Inferior parietal cortex (tissue), 1 donor: ENCODE data around the gene RPRD1B.
"Not testable (repeated sequence)": the region's sequence is repeated elsewhere in the genome, so short reads cannot be mapped to it uniquely, and the experiment has no call there.

Experiments used
- DNase-seq: peaks from one replicate; pipeline ENCODE4 v3.0.0-alpha.2; 2016; ENCODE audit errors: extremely low spot score

The RPRD1B gene

DNA sequence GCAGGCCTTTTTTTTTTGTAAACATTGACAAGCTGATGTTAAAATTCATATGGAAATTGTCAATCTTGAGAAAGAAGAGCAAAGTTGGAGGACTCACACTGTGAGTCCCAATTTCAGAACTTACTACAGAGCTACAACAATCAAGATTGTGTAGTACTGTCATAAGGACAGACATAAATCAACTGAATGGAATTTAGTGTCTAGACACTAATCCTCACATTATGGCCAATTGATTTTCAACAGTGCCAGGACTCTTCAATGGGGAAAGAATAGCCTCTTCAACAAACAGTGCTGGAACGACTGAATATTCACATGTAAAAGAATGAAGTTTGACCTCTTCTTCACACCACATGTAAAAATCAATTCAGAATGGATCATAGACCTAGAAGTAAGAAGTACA lies 70.7 kb downstream of the RPRD1B start:
- DNase-seq = no peak

DNA sequence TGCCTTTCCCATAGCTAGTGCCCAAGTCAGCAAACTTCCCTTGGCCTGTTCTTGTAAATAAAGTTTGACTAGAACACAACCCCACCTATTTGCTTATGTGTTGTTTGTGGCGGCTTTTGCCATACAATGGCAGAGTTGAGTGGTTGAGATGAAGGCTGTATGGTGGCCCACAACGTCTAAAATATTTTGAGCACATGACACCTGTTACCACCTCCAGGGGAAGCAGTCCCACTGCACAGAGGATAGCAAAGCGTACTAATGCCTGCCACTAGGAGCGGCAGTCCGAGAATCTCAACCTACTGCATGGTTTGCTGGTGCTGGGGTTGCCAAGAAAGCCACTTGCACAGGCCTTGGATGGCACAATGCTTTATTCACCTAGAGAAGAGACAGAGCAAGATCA lies 72.9 kb downstream of the RPRD1B start:
- no peak for DNase-seq

DNA sequence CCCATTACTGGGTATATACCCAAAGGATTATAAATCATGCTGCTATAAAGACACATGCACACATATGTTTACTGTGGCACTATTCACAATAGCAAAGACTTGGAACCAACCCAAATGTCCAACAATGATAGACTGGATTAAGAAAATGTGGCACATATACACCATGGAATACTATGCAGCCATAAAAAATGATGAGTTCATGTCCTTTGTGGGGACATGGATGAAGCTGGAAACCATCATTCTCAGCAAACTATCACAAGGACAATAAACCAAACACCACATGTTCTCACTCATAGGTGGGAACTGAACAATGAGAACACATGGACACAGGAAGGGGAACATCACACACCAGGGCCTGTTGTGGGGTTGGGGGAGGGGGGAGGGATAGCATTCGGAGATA lies 73.8 kb downstream of the RPRD1B start:
- DNase-seq = not testable (repeated sequence)

DNA sequence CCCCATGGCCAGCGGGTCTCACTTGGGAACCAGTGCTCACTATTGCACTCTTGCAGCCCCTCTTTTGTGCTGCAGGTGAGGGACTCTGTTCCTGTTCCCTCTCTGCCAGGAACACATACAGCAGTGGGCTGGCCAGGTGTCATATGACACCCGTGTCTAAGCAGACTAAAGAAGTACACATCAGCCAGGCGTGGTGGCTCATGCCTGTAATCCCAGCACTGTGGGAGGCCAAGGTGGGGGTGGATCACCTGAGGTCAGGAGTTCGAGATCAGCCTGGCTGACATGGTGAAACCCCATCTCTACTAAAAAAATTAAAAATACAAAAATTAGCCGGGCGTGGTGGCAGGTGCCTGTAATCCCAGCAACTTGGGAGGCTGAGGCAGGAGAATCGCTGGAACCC lies 74.4 kb downstream of the RPRD1B start:
- not testable (repeated sequence) for DNase-seq

DNA sequence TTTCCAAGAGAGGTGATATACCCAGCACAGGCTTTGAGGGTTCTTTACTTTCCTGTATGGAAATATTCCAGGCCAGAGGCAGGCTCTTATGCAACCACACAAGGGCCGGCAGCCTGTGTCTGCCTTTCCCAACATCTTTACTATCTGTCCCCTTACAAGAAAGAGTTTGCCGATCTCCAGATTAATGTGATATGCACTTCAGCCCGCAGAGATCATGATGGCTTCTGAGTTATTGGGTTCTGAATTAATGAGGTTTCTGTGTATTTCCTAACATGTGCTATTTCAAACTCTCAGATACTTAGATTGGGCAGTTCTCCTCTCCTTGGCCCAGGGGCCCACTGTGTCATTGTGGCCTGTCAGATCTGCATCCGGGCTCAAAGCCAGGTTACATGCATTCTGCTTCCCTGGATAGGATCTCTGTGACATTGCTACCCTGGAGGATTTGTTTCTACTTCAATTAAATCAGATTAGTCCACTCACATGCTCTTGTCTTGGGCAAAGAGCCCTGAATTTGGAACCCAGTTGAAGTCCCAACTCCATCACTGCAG lies 75.0 kb downstream of the RPRD1B start:
- no peak for DNase-seq

DNA sequence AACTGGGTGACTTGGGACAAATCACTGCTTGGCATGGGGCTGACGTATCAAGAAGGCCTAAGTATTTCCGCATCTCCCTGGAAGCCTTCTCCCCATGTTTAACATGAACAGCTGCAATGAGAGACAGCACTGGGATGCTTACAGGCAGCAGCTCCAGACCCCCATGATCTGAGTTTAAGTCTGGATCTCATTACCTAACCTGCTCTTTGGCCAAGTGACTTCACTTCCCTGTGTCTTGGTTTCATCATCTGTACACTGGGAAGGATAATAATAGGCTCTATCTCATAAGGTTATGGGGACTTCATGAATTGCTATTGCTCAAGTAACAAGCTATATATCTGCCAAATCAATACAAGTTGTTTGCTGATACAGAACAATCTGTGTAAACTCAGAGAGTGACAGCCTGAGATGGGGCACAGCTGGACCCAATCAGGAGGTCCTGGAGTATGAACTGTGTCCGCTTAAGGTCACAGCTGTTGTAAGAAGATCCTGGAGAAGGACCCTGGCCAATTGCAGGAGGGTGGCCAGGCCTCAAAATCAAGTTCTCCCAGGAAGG lies 75.5 kb downstream of the RPRD1B start:
- no peak for DNase-seq

DNA sequence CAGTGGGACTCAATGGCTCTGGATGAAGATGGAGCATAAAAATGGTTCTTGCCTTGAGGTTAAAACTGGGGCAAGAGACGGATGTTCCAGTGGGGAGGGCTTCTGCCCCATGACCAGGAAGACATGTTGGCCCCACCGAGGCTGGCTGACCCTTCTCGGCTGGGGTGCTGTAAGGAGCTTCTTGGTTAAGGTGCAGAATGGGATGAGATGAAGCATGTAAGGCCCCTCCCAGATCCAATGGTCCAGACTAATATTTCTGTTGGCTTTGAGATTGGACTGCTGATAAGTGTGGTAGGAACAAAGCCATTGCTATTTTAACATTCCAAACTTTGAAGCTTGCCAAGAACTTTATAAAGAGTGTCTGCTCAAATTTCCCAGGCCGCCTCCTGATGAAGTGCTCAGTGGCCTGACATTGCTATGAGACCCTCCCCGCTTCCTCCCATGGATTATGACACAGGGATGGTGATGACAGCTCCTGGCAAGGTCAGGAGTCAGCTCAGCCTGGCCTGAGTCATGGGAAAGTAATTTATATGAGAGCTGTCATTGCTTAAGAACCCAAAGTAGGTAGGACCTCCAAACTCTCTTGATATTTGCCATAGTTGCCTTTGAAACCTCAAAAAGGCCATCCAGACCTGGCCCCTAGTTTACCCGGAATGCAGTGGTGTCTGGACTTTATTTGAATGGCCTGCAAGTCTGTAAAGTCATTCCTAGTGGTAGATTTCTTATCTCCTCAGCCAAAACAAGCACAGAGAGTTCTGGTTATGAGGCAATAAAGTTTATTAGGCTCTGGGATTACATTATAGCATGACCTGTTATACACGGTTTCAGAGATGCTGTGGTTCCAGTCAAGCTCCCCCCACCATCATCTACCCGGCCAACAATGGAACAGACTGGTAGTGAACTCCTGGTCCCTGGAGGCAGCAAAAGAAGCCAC lies 76.3 kb downstream of the RPRD1B start:
- no peak for DNase-seq

DNA sequence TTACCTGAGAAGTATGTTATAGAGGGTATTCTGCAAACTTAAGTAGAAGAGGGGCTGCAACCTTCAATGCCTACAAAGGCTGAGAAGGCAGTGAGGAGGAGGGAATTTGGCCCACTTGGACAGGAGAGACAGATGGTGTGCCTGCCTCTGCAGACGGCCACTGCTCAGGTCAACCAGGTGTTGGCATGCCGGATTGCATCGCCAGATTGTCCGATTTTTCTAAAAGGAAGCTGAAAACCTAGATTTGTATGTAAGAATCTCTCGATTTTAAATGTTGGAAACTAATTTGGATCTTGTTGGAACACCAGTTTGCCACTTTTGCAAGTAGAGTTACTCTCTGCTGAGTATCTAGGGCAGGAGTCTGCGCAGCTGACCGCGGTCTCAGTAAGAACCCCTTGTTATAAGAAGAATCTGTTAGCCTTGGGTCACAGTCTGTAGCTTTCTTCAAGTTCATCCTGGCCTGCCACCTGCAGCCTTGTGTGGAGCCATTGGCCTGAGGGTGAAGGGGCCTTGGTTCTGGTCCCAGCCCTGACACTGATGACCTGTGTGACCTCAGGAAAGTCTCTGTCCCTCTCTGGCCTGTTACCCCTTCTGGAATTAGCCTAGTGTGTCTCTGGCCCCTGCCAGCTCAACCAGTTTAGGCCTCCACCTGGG lies 77.1 kb downstream of the RPRD1B start:
- no peak for DNase-seq

DNA sequence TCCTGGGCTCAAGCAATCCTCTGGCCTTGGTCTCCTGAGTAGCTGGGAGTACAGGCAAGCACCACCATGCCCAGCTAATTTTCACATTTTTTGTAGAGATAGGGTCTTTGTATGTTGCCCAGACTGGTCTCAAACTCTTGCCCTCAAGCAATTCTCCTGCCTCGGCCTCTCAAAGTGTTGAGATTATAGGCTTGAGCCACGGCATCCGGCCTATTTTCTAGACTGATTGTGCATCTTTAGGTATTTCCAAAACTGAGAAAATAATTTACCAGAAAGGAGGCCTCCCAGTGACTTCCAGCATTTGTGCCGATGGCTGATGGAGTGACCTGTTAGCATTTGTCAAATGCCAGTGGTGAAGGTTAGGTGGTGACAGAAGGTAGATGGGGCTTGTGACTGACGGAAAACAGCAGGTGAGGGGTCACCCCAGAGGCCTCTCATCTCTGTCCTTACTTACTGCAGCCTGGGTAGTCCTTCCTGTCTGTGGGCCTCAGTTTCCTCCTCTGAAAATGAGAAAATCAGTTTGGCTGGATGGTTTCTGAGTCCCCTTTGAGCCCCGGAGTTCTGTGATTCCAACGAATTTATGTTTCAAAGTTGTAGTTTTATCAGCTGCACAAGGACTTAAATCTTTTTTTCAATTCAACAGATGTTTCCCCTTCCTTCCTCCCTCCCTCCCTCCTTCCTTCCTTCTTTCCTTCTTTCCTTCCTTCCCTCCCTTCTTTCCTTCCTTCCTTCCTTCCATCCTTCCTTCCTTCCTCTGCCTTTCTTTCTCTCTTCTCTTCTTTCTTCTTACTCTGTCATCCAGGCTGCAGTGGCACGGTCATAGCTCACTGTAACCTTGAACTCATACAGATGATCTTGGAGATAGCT lies 78.1 kb downstream of the RPRD1B start:
- DNase-seq = no peak

DNA sequence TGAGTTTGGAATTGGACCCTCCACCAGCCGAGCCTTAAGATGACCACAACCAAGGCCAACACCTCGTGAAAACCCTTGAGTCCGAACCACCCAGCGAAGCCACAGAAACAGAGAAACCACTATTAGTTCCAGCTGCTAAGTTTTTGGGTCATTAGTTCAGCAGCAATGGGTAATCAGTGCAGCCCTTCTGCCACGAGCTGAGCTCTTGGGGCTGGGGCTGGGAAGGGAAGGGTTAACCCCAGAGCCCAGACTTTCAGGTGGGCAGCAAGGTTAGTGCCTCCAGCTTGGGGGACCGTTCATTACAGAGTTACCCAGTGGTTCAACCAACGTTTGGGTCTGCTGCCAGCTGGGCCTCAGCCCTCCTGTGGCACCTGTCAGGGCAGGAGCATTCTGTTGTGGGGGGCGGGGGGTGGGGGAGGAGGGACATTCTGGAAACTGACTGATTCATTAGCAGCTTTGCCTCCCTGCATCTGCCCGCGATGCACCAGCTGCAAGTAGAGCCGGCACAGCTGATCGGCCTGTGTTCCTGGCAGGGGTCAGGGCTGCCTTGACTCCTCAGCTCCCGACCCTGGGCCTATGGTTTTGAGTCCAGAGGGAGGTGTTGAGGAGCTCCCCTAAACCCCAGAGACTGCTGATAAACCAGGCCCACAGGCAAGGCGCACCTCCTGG lies 78.8 kb downstream of the RPRD1B start:
- no peak for DNase-seq

DNA sequence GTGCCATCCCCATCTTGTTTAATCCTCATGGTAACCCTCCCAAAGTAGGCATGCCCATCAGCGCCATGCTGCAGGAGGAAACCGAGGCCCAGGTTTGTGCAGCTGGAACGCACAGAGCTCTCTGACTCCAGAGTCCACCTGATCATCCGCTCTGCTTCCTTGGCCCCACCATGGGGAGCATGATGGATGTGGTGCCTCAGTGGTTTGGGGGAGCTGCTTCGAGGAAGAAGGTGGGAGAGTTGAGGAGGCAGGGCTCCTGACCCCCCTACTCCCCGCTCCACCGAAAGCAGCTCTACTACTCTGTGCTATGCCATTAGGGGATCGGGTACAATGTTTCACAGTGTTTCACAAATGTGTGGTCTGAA lies 79.4 kb downstream of the RPRD1B start:
- no peak for DNase-seq

DNA sequence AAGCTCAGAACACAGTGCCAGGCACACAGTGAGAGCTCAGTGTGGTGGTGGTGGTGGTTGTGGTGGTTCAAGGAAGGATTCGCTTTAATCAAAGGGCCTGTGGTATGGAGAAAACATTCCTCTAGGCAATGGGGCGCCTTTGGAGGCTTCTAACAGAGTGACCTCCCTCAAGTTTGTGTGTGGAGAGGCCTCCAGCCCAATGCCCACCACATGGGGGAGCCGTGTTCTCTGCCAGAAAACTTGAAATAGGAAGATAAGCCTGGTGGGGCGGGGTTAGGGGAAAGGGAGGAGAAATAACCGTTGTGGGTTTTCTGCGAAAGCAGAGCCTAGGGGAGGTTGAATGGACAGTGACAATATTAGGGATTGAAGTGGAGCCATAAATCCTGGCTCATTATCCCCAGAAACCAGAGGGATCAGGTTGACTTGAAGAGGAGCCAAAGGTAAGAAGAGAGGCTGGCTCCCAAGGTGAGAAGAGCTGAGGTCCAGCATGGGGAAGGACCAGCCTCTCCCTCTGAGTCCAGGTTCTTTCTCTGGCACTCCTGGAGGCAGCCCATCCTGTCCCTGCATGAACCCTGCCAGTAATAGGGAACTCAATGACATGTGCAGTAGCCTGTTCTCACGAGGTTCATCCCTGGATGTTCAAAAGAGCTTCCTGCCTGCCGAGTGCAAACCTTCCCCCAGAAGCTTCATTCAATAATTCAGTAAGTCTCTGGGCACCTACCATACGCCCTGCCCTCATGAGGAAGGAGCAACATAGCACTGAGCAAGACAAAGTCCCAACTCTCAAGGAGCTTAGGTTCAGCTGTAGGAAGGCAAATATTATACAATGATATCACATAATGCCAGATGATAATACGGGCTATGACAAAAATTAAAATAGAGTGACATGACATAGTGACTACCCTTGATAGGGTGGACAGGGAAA lies 80.1 kb downstream of the RPRD1B start:
- DNase-seq = no peak

DNA sequence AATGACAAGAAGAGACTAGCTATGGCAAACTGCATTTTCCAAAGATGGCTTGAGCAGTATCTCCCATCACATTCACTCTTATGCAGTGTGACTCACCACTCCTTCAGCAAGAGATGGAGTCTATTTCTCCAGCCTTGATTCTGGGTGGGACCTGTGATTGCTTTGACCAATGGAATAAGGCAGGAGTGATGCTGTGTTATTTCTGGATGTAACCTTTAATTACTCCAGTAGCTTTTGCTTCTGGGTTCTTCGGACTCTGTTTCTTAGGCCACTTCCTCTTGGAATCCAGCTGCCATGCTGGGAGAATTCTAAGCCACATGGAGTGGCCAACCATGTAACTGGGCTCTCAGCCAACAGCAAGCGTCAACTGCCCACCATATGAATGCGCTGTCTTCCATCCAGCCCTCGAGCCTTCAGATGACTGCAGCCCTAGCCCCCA lies 80.8 kb downstream of the RPRD1B start:
- no peak for DNase-seq

DNA sequence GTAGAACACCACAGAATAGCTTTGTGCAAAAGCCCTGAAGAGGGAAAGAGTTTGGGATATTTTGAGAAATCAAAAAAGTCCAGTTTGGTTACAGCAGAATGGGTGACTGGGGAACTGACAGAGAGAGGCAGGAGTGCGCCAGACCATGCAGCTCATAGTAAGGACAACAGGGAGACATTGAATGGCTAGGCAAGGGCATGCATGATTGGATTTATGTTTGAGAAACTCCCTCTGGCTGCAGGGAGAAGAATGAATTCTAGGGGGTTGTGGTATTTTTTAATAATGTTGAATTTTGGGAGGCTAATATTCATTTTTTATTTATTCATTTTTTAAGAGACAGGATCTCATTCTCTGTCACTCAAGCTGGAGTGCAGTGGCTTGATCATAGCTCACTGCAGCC lies 81.7 kb downstream of the RPRD1B start:
- DNase-seq = no peak

DNA sequence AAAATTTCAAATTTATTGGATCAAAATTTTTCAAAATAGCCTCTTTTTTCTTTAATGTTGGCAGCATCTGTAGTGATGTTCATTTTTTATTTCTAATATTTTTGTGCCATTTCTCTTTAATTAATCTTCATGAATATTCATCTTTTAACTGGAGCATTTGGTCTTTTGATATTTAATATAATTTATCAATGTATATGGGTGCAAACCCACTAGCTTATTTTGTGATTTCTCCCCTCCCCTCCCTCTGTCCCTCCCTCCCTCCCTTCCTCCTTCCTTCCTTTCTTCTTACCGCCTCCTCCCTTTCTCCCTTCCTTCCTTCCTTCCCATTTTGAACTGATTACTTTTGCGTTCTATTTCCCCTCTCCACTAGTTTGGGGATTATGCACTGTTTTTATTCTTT lies 82.3 kb downstream of the RPRD1B start:
- no peak for DNase-seq

DNA sequence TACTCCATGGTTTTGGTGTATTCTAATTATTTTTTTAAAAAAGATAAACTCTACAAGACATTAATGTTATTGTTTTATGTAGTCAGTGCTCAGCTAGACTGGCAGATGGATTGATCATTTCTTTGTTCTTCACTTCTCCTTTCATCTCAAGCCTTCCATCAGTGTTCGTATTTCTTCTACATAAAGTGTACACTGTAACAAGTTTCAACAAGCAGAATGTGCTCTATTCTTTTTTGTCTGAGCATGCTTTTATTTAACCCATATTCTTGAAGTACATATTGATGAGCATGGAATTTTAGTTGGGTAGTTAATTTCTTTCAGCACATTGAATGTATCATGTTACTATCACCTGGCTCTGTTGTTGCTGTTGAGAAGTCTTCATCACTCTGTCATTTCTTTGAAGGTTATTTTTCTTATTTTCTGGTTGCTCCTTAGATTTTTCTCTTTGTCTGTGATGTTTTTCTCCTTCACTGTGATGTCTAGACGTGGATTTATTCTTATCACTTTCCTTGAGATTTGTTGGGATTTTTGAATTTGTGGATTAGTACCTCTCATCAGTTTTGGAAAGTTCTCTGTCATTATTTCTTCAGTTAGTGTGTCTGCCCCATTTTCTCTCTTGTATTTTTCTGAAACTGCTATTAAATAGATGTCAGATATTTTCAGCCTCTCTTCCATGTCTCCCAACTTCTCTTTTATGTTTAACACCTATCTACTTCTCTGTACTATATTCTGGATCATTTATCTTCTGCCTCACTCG lies 83.0 kb downstream of the RPRD1B start:
- DNase-seq = no peak

DNA sequence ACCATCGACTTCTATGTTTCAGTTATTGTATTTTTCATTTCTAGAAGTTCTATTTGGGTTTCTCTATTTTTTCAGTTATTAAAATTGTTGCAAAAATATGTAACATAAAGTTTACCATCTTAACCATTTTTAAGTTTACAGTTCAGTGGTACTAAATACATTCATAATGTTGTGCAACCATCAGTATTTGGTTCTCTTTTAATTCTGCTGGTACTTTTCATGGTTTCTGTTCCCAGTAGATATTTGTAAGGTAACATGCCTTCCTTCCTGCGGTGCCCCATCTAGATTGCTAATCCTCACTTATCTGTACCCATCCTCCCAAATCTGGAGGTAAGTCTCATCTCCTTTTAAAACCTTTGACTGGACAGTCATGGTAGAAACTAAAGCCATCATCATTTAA lies 83.7 kb downstream of the RPRD1B start:
- DNase-seq = no peak

DNA sequence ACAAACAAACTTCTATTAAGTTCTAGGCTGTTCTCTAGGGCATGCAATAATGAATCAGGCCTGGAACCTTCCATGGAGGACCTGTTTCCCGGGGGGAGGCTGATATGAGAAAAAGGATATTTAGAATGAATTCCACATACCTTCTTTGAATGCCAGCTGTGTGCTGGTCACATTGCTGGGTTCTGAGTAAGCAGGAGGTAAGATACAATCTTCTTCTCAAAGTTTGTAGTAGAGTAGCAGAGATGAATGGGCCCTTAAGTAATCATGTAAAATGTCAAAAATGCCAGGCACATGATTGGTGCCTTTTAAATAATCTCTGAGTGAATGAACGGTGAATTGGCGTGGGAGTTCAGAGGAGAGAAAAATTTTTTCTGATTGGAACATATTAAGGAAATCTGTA lies 84.1 kb downstream of the RPRD1B start:
- no peak for DNase-seq

DNA sequence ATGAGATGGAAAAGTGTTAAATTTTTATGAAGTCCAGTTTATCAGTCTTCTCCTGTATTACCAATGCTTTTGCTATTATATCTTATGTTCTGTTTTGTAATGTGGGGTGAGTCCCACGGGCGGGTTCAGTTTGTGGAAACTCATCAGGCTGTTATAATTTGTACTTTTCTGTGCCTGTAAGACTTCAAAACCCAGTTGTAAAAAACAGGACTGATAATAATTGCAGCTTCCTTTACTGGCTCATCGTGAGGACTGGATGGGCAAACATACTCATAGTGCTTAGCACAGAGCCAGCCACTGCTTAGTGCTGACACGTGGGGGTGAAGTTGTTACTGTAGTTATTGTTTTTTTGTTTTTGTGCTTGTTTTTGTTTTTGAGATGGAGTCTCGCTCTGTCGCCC lies 85.9 kb downstream of the RPRD1B start:
- no peak for DNase-seq
